ENCODE results near the gene BRAP. TPM values are rescaled to one million over a fixed set of nuclear protein-coding genes. Genes with fewer than 3 reads are reported as not detected.
"Not testable (repeated sequence)": the region's sequence is repeated elsewhere in the genome, so short reads cannot be mapped to it uniquely, and the experiment has no call there.

Gene BRAP
- polyA plus RNA-seq, 3 donors = 19.7 to 22.0 (median 21.1) TPM

DNA sequence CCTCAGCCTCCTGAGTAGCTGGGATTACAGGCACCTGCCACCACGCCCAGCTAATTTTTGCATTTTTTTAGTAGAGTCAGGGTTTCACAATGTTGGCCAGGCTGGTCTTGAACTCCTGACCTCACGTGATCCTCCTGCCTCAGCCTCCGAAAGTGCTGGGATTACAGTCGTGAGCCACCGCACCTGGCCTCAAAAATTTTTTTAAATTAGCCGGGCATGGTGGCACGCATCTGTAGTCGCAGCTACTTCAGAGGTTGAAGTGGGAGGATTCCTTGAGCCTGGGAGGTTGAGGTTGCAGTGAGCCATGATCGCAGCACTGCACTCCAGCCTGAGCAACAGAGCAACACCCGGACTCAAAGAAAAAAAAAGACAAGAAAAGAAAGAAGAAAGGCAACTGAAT is 67.9 kb downstream of the BRAP start:
- DNase-seq (ENCODE audit: low read depth in 3 of 3, low spot score in 2 of 3) = not testable (repeated sequence)

DNA sequence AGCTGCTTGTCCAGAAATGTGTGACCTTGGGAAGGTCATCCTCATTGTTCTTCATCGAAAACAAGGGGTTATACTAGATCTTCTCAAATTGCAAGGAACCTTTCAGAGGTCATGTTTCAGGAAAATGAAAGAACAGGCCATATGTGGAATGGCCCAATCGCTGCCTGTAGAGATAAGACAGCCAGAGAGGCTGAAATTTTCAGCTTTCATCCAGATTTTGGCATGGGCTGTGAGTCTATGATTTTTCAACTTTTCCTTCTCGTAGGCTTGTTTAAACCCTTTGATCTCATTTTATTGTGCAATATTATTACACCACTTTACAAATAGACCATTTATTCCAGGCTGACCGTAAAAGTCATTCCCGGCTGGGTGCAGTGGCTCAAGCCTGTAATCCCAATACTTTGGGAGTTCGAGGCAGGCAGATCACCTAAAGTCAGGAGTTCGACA is 69.6 kb downstream of the BRAP start:
- DNase-seq (ENCODE audit: low read depth in 3 of 3, low spot score in 2 of 3) = no peak

DNA sequence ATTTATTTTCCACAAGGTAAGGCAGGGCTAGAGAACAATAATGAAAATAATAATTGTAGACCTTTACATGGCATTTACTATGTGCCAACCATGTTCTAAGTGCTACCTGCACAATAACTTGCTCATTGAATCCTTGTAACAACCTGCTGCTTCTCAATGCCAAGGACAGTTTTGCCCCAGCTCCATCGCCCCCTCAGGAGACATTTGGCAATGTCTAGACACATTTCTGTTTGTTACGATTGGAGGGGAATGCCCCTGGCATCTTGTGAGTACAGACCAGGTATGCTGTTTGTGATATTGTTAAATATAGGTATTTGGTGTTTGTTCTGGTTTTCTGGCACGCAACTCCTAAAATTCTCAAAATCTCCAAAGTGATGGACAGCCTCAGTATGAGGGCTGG is 78.5 kb downstream of the BRAP start:
- no peak for DNase-seq (ENCODE audit: low read depth in 3 of 3, low spot score in 2 of 3)

- DNase-seq (ENCODE audit: low read depth in 3 of 3, low spot score in 2 of 3) = no peak
Observed at GRCh38 chr12:111606767-111607230, 79.0 kb downstream of the BRAP start.

DNA sequence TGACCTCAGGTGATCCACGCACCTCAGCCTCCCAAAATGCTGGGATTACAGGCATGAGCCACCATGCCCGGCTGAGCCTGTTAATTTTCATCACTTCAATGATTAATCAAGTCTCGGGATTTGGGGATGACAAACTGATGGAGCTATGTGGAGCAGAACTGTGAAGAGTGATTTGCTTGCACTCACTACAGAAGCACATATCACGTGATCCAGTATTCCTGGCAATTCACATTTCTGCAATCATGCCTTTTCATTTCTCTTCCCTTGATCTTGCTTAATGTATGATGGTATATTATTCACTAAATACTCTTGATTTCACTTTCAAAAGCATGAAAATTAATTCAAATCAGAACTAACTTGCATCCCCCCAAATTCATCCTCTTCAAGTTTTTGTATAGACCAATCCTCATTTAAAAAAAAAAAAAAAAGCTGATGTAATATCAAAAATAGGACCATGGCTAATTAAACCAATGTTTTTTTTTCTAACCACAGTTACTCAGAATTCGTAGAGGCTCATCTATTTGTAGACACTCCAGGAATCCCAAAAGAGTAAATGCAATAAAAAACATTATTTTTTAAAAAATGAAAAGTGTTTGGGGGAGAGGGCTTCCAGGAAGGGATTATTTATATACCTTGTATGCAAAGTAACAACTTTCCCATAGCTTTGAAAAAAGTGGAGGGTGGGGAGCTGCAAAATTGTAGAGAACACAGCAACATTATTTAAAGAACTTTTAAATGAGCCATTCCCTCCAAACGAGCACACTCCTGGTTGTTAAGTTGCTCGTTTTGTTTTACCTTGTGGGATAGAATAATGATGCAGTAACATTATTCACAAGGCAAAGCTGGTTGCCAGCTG is 79.6 kb downstream of the BRAP start:
- no peak for DNase-seq (ENCODE audit: low read depth in 3 of 3, low spot score in 2 of 3)

DNA sequence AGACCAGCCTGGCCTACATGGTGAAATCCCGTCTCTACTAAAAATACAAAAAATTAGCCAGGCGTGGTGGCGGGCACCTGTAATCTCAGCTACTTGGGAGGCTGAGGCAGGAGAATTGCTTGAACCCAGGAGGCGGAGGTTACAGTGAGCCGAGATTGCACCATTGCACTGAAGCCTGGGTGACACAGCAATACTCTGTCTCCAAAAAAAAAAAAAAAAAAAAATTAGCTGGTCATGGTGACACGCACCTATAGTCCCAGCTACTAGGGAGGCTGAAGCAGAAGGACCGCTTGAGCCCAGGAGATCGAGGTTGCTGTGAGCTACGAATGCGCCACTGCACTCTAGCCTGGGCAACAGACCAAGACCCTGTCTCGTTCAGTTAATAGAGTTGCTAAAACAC is 82.9 kb downstream of the BRAP start:
- DNase-seq (ENCODE audit: low read depth in 3 of 3, low spot score in 2 of 3) = not testable (repeated sequence)

- DNase-seq (ENCODE audit: low read depth in 3 of 3, low spot score in 2 of 3) = no peak
Observed at GRCh38 chr12:111602348-111602747, 83.4 kb downstream of the BRAP start.

DNA sequence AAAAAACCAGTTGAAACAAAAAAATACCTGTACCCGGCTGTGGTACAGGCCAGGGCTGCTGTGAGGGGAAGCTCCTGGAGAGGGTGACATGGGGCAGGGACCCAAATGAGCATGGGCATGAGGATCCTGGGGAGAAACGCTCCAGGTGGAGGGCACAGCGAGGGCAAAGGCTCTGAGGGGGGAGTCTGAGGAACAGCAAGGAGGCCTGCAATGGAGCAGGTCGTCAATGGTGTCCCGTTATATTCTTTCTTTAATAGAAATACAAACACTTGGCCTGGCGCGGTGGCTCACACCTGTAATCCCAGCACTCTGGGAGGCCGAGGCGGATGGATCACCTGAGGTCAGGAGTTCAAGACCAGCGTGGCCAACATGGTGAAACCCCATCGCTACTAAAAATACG is 84.8 kb downstream of the BRAP start:
- not testable (repeated sequence) for DNase-seq (ENCODE audit: low read depth in 3 of 3, low spot score in 2 of 3)

GRCh38 chr12:111600205-111600642 is 85.5 kb downstream of the BRAP start:
- peak; percentile 15 to 30 (median 29) for DNase-seq (ENCODE audit: low read depth in 3 of 3, low spot score in 2 of 3)

DNA sequence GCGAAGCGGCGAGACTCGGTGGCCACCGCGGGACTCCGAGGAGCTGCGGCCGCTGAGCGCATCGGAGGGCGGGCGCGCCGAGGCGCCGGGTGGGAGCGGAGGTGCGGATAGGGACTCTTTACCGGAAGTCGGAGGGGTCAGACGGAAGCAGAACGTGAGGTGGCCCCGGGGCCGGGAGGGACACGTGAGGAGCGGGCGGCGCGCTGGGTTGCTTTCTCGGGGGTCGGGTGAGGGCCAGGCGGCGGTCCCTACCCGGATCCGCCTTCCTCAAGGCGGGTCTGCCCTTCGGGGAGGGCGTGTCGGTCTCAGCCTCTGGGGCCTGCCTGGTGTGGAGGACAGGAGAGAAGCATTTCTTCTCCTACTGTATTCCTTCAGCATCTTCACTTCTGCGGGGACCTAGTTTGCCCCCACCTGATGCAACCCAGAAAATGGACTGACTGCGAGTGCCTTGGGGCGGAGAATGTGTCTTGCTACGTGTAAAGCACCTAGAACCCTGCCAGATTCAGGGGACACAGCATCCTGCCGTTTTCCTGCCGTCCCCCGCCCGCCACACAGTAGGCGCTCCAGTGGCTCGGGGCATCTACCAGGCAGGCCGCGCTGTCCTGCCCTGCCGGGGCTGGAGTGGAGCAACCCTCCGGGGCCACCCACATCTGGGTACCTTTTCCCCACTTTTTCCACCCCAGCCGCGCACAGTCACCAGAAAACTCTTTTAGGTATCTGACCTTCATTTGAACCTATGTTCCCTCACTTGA is 86.1 kb downstream of the BRAP start:
- DNase-seq (ENCODE audit: low read depth in 3 of 3, low spot score in 2 of 3) = peak; percentile 81 to 84 (median 83)

- DNase-seq (ENCODE audit: low read depth in 3 of 3, low spot score in 2 of 3) = peak in 2 of 3 donors; percentile 19 to 38
Observed at GRCh38 chr12:111598637-111599452, 86.9 kb downstream of the BRAP start, which contains the start of gene ATXN2. Gene ATXN2 (minus strand): TSS chr12:111599315. CDS start chr12:111599034, 281 bp downstream.

GRCh38 chr12:111597831-111598636 is 87.7 kb downstream of the BRAP start:
- DNase-seq (ENCODE audit: low read depth in 3 of 3, low spot score in 2 of 3) = peak in 2 of 3 donors; percentile 25 to 43

DNA sequence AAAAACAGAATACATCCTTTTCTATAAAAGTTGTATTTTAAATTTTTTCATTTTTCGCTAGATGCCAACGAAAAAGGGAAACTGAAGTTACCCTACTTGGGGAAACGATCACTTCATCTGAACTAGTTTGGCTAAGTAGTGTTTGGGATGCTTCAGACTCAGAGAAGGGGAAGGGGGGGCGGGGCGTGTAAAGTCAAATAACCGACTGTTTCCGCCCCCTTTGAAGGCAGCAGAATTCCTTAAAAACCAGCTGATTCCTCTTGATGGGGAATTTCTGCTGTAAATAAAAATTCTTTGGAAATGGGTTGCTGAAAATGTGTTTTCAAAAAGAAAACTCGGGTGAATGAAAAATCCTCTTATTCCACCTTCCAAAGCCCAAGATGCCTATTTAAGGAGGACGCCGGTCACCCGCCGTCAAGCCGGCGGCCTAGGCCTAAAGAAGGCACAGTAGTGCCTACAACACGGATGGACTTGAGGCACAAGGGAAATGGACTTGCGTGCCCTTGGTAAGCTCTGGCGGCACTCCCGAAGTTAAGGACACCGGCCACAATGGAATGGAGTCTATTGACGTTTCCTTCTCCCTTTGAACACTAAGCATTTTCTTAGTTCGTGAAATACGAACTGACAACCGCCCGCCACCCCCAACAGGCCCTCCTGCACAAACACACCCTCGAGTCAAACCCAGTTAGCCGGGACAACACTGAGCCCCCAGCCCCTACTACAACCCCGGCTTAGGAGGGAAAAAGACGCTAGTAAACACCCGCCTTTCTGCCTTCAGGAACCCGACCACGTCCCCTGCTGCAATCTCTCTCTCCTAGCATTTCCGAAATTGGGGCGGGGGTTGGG is 88.5 kb downstream of the BRAP start:
- peak in 2 of 3 donors; percentile 39 to 41 for DNase-seq (ENCODE audit: low read depth in 3 of 3, low spot score in 2 of 3)

DNA sequence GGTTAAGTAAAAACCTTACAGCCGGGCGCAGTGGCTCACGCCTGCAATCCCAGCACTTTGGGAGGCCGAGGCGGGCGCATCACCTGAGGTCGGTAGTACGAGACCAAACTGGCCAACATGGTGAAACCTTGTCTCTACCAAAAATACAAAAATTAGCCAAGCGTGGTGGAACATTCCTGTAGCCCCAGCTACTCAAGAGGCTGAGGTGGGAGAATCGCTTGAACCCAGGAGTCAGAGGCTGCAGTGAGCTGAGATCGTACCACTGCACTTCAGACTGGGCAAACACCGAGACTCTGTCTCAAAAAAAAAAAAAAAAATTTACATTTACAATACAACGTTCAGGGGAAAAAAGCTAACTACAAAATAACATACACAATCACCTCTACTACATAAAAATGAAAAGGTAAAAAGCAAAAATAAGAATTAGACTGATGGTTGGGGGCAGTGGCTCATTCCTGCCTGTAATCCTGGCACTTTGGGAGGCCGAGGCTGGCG is 90.4 kb downstream of the BRAP start:
- DNase-seq (ENCODE audit: low read depth in 3 of 3, low spot score in 2 of 3) = not testable (repeated sequence)

All from right renal cortex interstitium (tissue), 3 donors.